ENCODE data around the gene MRPS27.

The MRPS27 gene

DNA sequence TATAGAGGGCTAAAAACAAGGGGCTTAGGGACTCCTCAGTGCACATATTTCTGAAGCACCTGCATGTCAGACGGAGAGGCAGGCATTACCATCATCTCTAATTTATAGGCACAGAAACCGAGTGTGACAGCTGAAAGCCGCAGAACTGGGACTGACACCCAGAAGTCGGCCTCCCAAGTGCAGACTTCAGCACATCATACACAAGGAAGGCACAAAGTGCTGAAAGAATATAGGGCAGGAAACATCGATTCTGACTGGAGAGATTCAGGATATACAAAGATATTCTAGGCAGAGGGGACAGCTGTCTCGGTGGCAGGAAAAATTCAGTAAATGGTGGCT, 11.2 kb downstream of the MRPS27 start:
- no peak overlapping the region for H3K4me3 ChIP-seq (replicated peaks; ENCODE audit: insufficient read depth, low read length)
- no peaks in the 10 kb centered on the region for H3K27me3 ChIP-seq (ENCODE audit: insufficient read depth, poor library complexity, severe bottlenecking)
- TF ChIP-seq, protein P1, sequence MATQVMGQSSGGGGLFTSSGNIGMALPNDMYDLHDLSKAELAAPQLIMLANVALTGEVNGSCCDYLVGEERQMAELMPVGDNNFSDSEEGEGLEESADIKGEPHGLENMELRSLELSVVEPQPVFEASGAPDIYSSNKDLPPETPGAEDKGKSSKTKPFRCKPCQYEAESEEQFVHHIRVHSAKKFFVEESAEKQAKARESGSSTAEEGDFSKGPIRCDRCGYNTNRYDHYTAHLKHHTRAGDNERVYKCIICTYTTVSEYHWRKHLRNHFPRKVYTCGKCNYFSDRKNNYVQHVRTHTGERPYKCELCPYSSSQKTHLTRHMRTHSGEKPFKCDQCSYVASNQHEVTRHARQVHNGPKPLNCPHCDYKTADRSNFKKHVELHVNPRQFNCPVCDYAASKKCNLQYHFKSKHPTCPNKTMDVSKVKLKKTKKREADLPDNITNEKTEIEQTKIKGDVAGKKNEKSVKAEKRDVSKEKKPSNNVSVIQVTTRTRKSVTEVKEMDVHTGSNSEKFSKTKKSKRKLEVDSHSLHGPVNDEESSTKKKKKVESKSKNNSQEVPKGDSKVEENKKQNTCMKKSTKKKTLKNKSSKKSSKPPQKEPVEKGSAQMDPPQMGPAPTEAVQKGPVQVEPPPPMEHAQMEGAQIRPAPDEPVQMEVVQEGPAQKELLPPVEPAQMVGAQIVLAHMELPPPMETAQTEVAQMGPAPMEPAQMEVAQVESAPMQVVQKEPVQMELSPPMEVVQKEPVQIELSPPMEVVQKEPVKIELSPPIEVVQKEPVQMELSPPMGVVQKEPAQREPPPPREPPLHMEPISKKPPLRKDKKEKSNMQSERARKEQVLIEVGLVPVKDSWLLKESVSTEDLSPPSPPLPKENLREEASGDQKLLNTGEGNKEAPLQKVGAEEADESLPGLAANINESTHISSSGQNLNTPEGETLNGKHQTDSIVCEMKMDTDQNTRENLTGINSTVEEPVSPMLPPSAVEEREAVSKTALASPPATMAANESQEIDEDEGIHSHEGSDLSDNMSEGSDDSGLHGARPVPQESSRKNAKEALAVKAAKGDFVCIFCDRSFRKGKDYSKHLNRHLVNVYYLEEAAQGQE (IDR thresholded peaks at IDR 0.05; ENCODE audit: insufficient replicate concordance, low read depth), result no peak
- TF ChIP-seq POLR2AphosphoS5 (IDR thresholded peaks at IDR 0.05; ENCODE audit: low read depth) (no peak), SPI1 (IDR thresholded peaks at IDR 0.05; ENCODE audit: borderline replicate concordance, low read depth) (no peak), GABPA (IDR thresholded peaks at IDR 0.05; ENCODE audit: low read depth) (no peak)
- TF ChIP-seq, protein P2, sequence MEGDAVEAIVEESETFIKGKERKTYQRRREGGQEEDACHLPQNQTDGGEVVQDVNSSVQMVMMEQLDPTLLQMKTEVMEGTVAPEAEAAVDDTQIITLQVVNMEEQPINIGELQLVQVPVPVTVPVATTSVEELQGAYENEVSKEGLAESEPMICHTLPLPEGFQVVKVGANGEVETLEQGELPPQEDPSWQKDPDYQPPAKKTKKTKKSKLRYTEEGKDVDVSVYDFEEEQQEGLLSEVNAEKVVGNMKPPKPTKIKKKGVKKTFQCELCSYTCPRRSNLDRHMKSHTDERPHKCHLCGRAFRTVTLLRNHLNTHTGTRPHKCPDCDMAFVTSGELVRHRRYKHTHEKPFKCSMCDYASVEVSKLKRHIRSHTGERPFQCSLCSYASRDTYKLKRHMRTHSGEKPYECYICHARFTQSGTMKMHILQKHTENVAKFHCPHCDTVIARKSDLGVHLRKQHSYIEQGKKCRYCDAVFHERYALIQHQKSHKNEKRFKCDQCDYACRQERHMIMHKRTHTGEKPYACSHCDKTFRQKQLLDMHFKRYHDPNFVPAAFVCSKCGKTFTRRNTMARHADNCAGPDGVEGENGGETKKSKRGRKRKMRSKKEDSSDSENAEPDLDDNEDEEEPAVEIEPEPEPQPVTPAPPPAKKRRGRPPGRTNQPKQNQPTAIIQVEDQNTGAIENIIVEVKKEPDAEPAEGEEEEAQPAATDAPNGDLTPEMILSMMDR (IDR thresholded peaks at IDR 0.05; ENCODE audit: insufficient read depth, low read length), result no peak
- peak overlapping the region; percentile 62 for H3K27ac ChIP-seq (replicated peaks)
- no peak for DNase-seq (ENCODE audit: low read depth in 1 of 2, low spot score in 1 of 2)

DNA sequence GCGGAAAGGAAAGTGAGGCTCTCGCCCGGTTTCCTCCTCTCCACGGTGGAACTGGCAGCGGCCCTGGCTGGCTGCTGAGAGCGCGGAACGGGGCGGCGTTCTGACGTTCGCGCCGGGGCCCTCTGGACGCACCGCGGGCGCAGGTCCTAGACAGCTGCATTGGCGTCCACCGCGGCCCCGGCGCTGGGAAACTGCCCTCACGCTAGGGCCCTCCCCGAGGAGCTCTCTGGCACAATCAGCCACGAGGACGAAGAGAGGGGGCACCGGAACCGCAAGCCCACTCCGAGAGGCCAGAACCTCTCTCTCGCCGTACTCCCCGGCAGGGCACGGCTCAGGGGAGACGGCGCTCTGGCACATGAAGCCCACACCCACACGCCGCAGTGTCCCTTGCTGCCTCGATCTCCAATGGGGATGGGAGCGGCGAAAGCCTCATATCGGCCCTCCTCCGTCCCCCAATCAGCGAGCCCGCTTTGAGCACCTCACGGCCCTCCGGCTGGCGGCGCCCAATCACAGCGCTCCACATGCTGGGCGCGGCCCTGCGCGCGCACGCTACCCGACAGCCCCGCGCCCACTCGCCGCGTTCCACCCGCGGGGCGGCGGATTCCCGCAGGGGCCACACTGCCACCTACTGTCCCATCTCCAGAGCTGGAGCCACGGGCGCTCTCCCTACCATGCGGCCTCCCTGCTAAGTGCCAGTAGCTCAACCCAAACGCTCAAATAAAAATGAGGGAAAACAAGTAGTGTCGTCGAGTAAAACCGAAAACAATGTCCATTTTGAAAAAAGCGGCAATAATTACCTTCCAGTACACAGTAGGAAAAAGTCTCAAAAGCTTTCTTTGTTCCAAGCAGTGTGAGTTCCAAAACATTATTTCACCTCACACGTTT, 11.8 kb downstream of the MRPS27 start:
- peak overlapping the region; percentile 52 for H3K4me3 ChIP-seq (replicated peaks; ENCODE audit: insufficient read depth, low read length)
- peak; percentile 76 to 92 for DNase-seq (ENCODE audit: low read depth in 1 of 2, low spot score in 1 of 2)
- H3K27me3 ChIP-seq (ENCODE audit: insufficient read depth, poor library complexity, severe bottlenecking), result no peaks in the 10 kb centered on the region
- H3K27ac ChIP-seq (replicated peaks), result peak overlapping the region; percentile 89
- TF ChIP-seq POLR2AphosphoS5 (IDR thresholded peaks at IDR 0.05; ENCODE audit: low read depth) (peak; percentile 84), GABPA (IDR thresholded peaks at IDR 0.05; ENCODE audit: low read depth) (no peak)
- TF ChIP-seq, protein P2 (IDR thresholded peaks at IDR 0.05; ENCODE audit: insufficient read depth, low read length), result peak; percentile 46

DNA sequence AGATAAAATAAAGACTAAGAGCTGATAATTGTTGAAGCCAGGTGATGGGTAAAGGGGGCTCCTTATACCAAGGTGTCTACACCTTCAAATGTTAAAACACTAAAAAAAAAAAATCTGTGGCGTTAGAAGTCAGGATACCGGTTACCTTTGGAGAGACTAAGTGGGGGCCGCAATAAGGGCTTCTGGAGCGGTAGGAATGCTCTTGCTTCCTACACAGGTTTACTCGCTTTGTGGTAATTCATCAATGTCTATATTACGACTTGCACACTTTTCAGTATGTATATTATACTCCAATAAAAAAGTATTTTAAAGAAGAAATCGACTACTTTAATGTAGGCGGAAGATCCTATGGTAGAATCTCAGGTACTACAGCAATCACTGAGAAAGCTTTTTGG, 12.5 kb downstream of the MRPS27 start:
- no peak for DNase-seq (ENCODE audit: low read depth in 1 of 2, low spot score in 1 of 2)
- Histone ChIP-seq H3K4me3 (replicated peaks; ENCODE audit: insufficient read depth, low read length) (peak overlapping the region; percentile 52), H3K27me3 (ENCODE audit: insufficient read depth, poor library complexity, severe bottlenecking) (no peaks in the 10 kb centered on the region), H3K27ac (replicated peaks) (peak overlapping the region; percentile 89)
- TF ChIP-seq SPI1 (IDR thresholded peaks at IDR 0.05; ENCODE audit: borderline replicate concordance, low read depth) (no peak), GABPA (IDR thresholded peaks at IDR 0.05; ENCODE audit: low read depth) (no peak), POLR2AphosphoS5 (IDR thresholded peaks at IDR 0.05; ENCODE audit: low read depth) (no peak)
- TF ChIP-seq, protein P1 (IDR thresholded peaks at IDR 0.05; ENCODE audit: insufficient replicate concordance, low read depth), result no peak
- TF ChIP-seq, protein P2 (IDR thresholded peaks at IDR 0.05; ENCODE audit: insufficient read depth, low read length), result no peak
